ENCODE results near the gene HAUS7.

Gene HAUS7

GRCh38 chrX:153409414-153410101 is 60.8 kb downstream of the HAUS7 start (continued):
- TF ChIP-seq ZNF114 (tag by site-specific recombination; IDR thresholded peaks at IDR 0.05) (no peak), HIC1 (tag by site-specific recombination; IDR thresholded peaks at IDR 0.05) (no peak)

DNA sequence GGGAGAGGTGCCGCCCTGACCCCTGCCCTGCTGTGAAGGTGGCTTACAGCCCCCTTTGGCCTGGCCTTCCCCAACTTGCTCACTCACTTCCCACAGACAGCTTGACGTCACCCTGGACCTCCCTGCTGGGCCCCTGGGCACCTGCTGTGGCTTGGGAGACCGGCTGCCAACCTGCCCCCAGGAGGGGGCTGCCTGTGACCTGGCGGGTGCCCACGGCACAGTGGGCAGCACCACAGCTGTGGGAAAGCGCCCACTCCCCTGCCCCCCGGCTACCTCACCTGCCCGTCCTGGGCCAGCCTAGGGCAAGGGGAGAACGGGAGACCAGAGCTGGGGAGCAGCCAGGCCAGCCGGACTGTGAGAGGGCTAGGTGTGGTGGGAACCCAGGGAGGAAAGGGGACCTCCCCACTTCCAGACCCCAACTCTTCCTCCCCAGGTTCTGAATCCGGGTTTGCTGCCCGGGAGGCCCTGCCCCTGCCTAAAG is 61.5 kb downstream of the HAUS7 start:
- CTCF ChIA-PET, result interaction anchor here (1.1 kb wide), 1 partner anchor 22 kb away, joined by 3 read pairs; no protein-coding TSS in a partner anchor
- H3K27ac ChIP-seq (ENCODE audit: extremely low read depth, low read depth, low read length), result no peak overlapping the region
- TF ChIP-seq ZIC2 (tag by site-specific recombination; IDR thresholded peaks at IDR 0.05) (peak; percentile 96), ZBTB8A (tag by site-specific recombination; IDR thresholded peaks at IDR 0.05) (no peak), ZNF488 (tag by site-specific recombination; IDR thresholded peaks at IDR 0.05) (no peak), EGR2 (tag by site-specific recombination; IDR thresholded peaks at IDR 0.05; ENCODE audit: low read depth) (no peak), ZNF23 (tag by site-specific recombination; IDR thresholded peaks at IDR 0.05; ENCODE audit: borderline replicate concordance) (no peak), ZNF510 (tag by site-specific recombination; IDR thresholded peaks at IDR 0.05; ENCODE audit: insufficient replicate concordance) (no peak)
- TF ChIP-seq, protein P1, sequence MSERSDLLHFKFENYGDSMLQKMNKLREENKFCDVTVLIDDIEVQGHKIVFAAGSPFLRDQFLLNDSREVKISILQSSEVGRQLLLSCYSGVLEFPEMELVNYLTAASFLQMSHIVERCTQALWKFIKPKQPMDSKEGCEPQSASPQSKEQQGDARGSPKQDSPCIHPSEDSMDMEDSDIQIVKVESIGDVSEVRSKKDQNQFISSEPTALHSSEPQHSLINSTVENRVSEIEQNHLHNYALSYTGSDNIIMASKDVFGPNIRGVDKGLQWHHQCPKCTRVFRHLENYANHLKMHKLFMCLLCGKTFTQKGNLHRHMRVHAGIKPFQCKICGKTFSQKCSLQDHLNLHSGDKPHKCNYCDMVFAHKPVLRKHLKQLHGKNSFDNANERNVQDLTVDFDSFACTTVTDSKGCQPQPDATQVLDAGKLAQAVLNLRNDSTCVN (tag by site-specific recombination; optimal IDR thresholded peaks at IDR 0.05), result no peak
- POLR2A ChIA-PET, result no interaction called here
- no peak overlapping the region for H3K4me3 ChIP-seq (ENCODE audit: low read depth, low read length)
- no peaks in the 10 kb centered on the region for H3K9me3 ChIP-seq (ENCODE audit: control insufficient read depth, insufficient read depth, low read depth, low read length)
- H3K4me1 ChIP-seq (ENCODE audit: control insufficient read depth, insufficient read depth, low read length), result no peaks in the 10 kb centered on the region; the same call in 1 of the 2 replicates
- no peaks in the 10 kb centered on the region for H3K36me3 ChIP-seq (ENCODE audit: control insufficient read depth in 2 of 2, insufficient read depth in 1 of 2, low read length in 2 of 2)

GRCh38 chrX:153408221-153408721 is 62.1 kb downstream of the HAUS7 start:
- TF ChIP-seq PRDM1 (tag by site-specific recombination; IDR thresholded peaks at IDR 0.05), result no peak
- no peak for TF ChIP-seq ZNF292 (tag by site-specific recombination; IDR thresholded peaks at IDR 0.05; ENCODE audit: borderline replicate concordance, low read depth)
- no peak for TF ChIP-seq KLF16 (tag by site-specific recombination; IDR thresholded peaks at IDR 0.05)
- ChIA-PET CTCF (interaction anchor here (0.5 to 1.1 kb wide), 2 partner anchors 21 to 101 kb away, joined by 3 read pairs; no protein-coding TSS in a partner anchor), POLR2A (no interaction called here)
- H3K27ac ChIP-seq (ENCODE audit: extremely low read depth, low read depth, low read length), result no peak overlapping the region
- no peak overlapping the region for H3K4me3 ChIP-seq (ENCODE audit: low read depth, low read length)
- no peaks in the 10 kb centered on the region; the same call in 1 of the 2 replicates for H3K4me1 ChIP-seq (ENCODE audit: control insufficient read depth, insufficient read depth, low read length)
- no peaks in the 10 kb centered on the region for H3K9me3 ChIP-seq (ENCODE audit: control insufficient read depth, insufficient read depth, low read depth, low read length)
- no peaks in the 10 kb centered on the region for H3K36me3 ChIP-seq (ENCODE audit: control insufficient read depth in 2 of 2, insufficient read depth in 1 of 2, low read length in 2 of 2)

GRCh38 chrX:153407736-153408135 is 62.6 kb downstream of the HAUS7 start:
- Histone ChIP-seq H3K4me3 (ENCODE audit: low read depth, low read length) (no peak overlapping the region), H3K36me3 (ENCODE audit: control insufficient read depth in 2 of 2, insufficient read depth in 1 of 2, low read length in 2 of 2) (no peaks in the 10 kb centered on the region), H3K27ac (ENCODE audit: extremely low read depth, low read depth, low read length) (no peak overlapping the region), H3K4me1 (ENCODE audit: control insufficient read depth, insufficient read depth, low read length) (no peaks in the 10 kb centered on the region; the same call in 1 of the 2 replicates), H3K9me3 (ENCODE audit: control insufficient read depth, insufficient read depth, low read depth, low read length) (no peaks in the 10 kb centered on the region)
- POLR2A ChIA-PET, result no interaction called here
- TF ChIP-seq ZBTB44 (tag by site-specific recombination; IDR thresholded peaks at IDR 0.05) (no peak), SCRT1 (tag by site-specific recombination; IDR thresholded peaks at IDR 0.05; ENCODE audit: borderline replicate concordance) (0 out of 2 replicates have a peak, but pooled peaks have one; percentile 53)
- CTCF ChIA-PET, result interaction anchor here (1.0 kb wide), 1 partner anchor 31 kb away, joined by 3 read pairs; no protein-coding TSS in a partner anchor

Data from HEK293 (cell line).